Measurements from ENCODE around the gene LTBR. TPM values are rescaled to one million over a fixed set of nuclear protein-coding genes. Genes with fewer than 3 reads are reported as not detected.

LTBR gene
- total RNA-seq, 1 donor from 2014 or later = 23.5 TPM

- Histone ChIP-seq H3K4me1 (peaks cover 17% of the 10 kb centered on the region), H3K27me3 (ENCODE audit: low read depth) (no peaks in the 10 kb centered on the region), H3K27ac (replicated peaks) (peak overlapping the region; percentile 94), H3K36me3 (no peaks in the 10 kb centered on the region), H3K9me3 (replicated peaks) (no peaks in the 10 kb centered on the region), H3K4me3 (peak overlapping the region; percentile 74)
- DNase-seq = no peak
- TF ChIP-seq CTCF (IDR thresholded peaks at IDR 0.05; ENCODE audit: borderline replicate concordance) = no peak
- intact Hi-C loops (cut with micrococcal nuclease) = no loop called here
Measured at GRCh38 chr12:6363010-6363329, 21.0 kb upstream of the LTBR start.

GRCh38 chr12:6363330-6364043 lies 20.5 kb upstream of the LTBR start:
- peak overlapping the region; percentile 94 for H3K27ac ChIP-seq (replicated peaks)
- H3K9me3 ChIP-seq (replicated peaks) = no peaks in the 10 kb centered on the region
- peak; percentile 5 for TF ChIP-seq CTCF (IDR thresholded peaks at IDR 0.05; ENCODE audit: borderline replicate concordance)
- peaks cover 17% of the 10 kb centered on the region for H3K4me1 ChIP-seq
- peak; percentile 82 for DNase-seq
- intact Hi-C loops (cut with micrococcal nuclease) = no loop called here
- H3K4me3 ChIP-seq = peak overlapping the region; percentile 74
- no peaks in the 10 kb centered on the region for H3K27me3 ChIP-seq (ENCODE audit: low read depth)
- no peaks in the 10 kb centered on the region for H3K36me3 ChIP-seq

GRCh38 chr12:6364044-6364374 lies 20.0 kb upstream of the LTBR start:
- H3K27ac ChIP-seq (replicated peaks) = peak overlapping the region; percentile 94

GRCh38 chr12:6367065-6367968 lies 16.6 kb upstream of the LTBR start:
- no peaks in the 10 kb centered on the region for H3K9me3 ChIP-seq (replicated peaks)
- no peaks in the 10 kb centered on the region for H3K27me3 ChIP-seq (ENCODE audit: low read depth)
- no peak overlapping the region for H3K4me3 ChIP-seq
- no peaks in the 10 kb centered on the region for H3K36me3 ChIP-seq
- DNase-seq = no peak
- TF ChIP-seq CTCF (IDR thresholded peaks at IDR 0.05; ENCODE audit: borderline replicate concordance) = peak; percentile 40
- intact Hi-C loops (cut with micrococcal nuclease) = no loop called here
- H3K4me1 ChIP-seq = peaks cover 14% of the 10 kb centered on the region
- peak overlapping the region; percentile 38 for H3K27ac ChIP-seq (replicated peaks)

More at GRCh38 chr12:6364044-6364374, 20.0 kb upstream of the LTBR start:
- peaks cover 17% of the 10 kb centered on the region for H3K4me1 ChIP-seq
- no peaks in the 10 kb centered on the region for H3K27me3 ChIP-seq (ENCODE audit: low read depth)
- peak overlapping the region; percentile 74 for H3K4me3 ChIP-seq
- H3K9me3 ChIP-seq (replicated peaks) = no peaks in the 10 kb centered on the region
- no peak for DNase-seq
- intact Hi-C loops (cut with micrococcal nuclease) = no loop called here
- no peaks in the 10 kb centered on the region for H3K36me3 ChIP-seq
- TF ChIP-seq CTCF (IDR thresholded peaks at IDR 0.05; ENCODE audit: borderline replicate concordance) = no peak

GRCh38 chr12:6367969-6368892 lies 15.7 kb upstream of the LTBR start:
- no peak overlapping the region for H3K4me3 ChIP-seq
- intact Hi-C loops (cut with micrococcal nuclease) = no loop called here
- peak overlapping the region; percentile 38 for H3K27ac ChIP-seq (replicated peaks)
- H3K36me3 ChIP-seq = no peaks in the 10 kb centered on the region
- no peak for TF ChIP-seq CTCF (IDR thresholded peaks at IDR 0.05; ENCODE audit: borderline replicate concordance)
- H3K27me3 ChIP-seq (ENCODE audit: low read depth) = no peaks in the 10 kb centered on the region
- peaks cover 8% of the 10 kb centered on the region for H3K4me1 ChIP-seq
- no peak for DNase-seq
- H3K9me3 ChIP-seq (replicated peaks) = no peaks in the 10 kb centered on the region

Measured in left ventricle myocardium inferior (tissue), 1 donor.